Measurements from ENCODE around the gene PLCB3. TPM values are rescaled to one million over a fixed set of nuclear protein-coding genes. Genes with fewer than 3 reads are reported as not detected.
A peak's percentile ranks its signal among the peaks of the same experiment; 100 is the strongest.

PLCB3 gene
- total RNA-seq, 1 donor from 2014 or later = 8.1 TPM

DNA sequence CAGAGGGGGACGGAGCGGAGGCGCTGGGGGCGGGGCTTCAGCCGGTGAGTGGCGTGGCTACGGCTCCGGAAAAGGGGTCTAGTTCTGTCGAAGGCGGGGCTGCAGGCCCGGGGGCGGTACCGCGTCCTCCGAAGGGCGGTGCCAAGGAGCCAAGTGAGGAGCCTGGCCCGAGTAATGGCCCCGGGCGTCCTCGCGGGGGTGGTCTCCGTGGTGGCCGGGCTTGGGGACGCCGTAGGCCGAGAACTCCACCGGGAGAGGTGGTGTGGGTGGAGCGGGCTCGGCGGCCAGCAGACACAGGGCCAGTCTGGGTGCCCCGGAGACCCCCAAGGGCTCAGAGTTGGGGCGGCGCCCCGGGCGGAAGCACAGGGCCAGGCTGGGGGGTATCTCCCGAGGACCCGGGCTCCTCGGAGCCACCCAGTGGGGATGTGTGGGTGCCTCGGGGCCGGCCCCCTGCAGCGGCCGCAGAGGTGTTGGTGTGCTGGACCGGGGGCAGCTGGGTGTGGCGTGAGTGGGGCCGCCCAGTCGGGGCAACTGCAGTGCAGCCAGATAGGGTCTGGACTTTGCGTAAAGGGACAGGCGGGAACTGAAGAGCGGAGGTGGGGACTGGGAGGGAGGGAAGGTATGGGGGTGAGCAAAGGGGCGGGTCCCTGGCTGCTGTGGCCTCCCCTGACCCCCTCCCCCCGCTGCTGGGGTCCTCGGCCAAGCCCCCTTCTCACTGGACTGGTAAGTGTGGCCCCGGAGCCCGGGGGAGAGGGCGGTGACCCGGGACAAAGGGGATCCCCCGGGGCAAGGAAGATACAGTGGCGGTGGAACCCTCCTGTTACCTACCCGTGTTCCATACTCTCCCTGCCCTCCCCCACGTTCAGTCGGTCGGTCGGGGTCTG lies 9.6 kb upstream of the PLCB3 start:
- DNase-seq (peak; percentile 27), ATAC-seq (ENCODE audit: low read depth) (no peak)
- TF ChIP-seq, protein P1, sequence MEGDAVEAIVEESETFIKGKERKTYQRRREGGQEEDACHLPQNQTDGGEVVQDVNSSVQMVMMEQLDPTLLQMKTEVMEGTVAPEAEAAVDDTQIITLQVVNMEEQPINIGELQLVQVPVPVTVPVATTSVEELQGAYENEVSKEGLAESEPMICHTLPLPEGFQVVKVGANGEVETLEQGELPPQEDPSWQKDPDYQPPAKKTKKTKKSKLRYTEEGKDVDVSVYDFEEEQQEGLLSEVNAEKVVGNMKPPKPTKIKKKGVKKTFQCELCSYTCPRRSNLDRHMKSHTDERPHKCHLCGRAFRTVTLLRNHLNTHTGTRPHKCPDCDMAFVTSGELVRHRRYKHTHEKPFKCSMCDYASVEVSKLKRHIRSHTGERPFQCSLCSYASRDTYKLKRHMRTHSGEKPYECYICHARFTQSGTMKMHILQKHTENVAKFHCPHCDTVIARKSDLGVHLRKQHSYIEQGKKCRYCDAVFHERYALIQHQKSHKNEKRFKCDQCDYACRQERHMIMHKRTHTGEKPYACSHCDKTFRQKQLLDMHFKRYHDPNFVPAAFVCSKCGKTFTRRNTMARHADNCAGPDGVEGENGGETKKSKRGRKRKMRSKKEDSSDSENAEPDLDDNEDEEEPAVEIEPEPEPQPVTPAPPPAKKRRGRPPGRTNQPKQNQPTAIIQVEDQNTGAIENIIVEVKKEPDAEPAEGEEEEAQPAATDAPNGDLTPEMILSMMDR (IDR thresholded peaks at IDR 0.05) = no peak
- Mint-ChIP-seq H3K4me3 (peak overlapping the region; percentile 91), H3K4me1 (peaks cover 74% of the 10 kb centered on the region), H3K36me3 (ENCODE audit: low read depth) (peaks cover 54% of the 10 kb centered on the region), H3K27ac (peak overlapping the region; percentile 98), H3K27me3 (no peaks in the 10 kb centered on the region), H3K9me3 (no peaks in the 10 kb centered on the region)
- intact Hi-C loops (cut with micrococcal nuclease) = loop anchor here (1.0 to 10.0 kb wide), 9 partner anchors 10 to 533 kb away; partner anchors contain the start of genes CCDC88B, ESRRA, GPR137 and OTUB1
- CTCF ChIA-PET = interaction anchor here (0.7 to 6.2 kb wide), 5 partner anchors 9 to 59 kb away, joined by 3 to 37 read pairs (median 3); partner anchors contain the start of genes FERMT3 and STIP1
- POLR2A ChIA-PET = interaction anchor here (0.5 to 8.7 kb wide), 26 partner anchors 8 to 1650 kb away, joined by 3 to 127 read pairs (median 7); partner anchors contain the start of genes BAD, CCDC88B, DNAJC4 and ESRRA

DNA sequence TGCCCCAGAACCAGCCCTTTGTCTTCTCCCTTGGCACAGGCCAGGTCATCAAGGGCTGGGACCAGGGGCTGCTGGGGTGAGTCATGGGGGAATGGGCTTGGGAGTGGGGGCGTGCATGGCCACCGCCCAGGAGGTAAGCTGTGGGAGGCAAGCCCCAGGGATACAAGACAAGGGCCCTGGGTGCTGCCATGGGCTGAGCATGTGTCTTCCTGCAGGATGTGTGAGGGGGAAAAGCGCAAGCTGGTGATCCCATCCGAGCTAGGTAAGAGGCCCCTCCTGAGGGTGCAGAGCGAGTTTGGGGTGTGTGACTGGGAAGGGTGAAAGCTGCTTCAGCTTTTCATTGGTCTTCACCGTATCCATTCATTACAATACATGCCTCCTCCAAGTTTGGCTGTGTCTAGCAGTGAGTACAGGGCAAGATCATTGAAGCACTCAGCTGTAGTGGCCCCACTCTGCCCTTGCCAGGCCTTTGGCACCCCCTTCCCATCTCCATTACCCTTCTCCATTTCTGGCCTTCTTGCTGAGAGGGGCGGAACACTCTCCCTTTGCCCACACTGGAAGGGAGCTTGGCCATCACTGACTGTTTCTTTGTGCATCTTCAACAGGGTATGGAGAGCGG lies 8.0 kb upstream of the PLCB3 start:
- POLR2A ChIA-PET = interaction anchor here (0.6 to 8.7 kb wide), 11 partner anchors 9 to 74 kb away, joined by 3 to 127 read pairs (median 16); partner anchors contain the start of genes DNAJC4, FERMT3, NUDT22 and PRDX5
- CTCF ChIA-PET = interaction anchor here (0.9 to 6.2 kb wide), 4 partner anchors 37 to 112 kb away, joined by 3 to 37 read pairs (median 3); partner anchors contain the start of gene FERMT3
- intact Hi-C loops (cut with micrococcal nuclease) = loop anchor here (5.0 to 10.0 kb wide), 2 partner anchors 256 to 531 kb away; partner anchors contain the start of genes OTUB1 and SF1
- peak overlapping the region; percentile 53 for H3K27ac Mint-ChIP-seq
- H3K27me3 Mint-ChIP-seq = no peaks in the 10 kb centered on the region
- TF ChIP-seq, protein P1 (IDR thresholded peaks at IDR 0.05) = no peak
- H3K9me3 Mint-ChIP-seq = no peaks in the 10 kb centered on the region
- peaks cover 62% of the 10 kb centered on the region for H3K4me1 Mint-ChIP-seq
- peaks cover 40% of the 10 kb centered on the region for H3K36me3 Mint-ChIP-seq (ENCODE audit: low read depth)
- DNase-seq = no peak
- ATAC-seq (ENCODE audit: low read depth) = no peak
- H3K4me3 Mint-ChIP-seq = peak overlapping the region; percentile 38

DNA sequence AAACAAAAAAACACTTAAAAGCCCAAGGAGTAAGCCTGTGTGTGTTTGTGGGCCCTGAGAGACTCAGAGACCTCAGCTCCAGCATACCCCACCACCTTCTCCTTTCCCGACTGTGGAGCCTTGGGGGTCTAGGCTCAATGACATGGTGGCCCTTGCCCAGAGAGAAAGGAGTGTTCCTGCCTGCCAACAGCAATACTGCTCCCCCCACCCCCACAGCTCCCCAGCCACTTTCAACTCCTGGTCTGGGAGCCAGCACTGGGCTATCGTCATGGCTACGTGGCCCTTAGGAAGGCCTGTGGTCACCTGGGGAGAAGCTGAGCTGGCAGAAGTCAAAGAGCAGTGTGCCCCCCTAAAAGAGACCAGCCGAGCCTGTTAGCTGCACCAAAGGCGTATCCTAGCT lies 7.2 kb upstream of the PLCB3 start:
- intact Hi-C loops (cut with micrococcal nuclease) = loop anchor here (5.0 to 10.0 kb wide), 2 partner anchors 257 to 531 kb away; partner anchors contain the start of genes OTUB1 and SF1
- DNase-seq (no peak), ATAC-seq (ENCODE audit: low read depth) (no peak)
- peaks cover 54% of the 10 kb centered on the region for H3K4me1 Mint-ChIP-seq
- peaks cover 34% of the 10 kb centered on the region for H3K36me3 Mint-ChIP-seq (ENCODE audit: low read depth)
- ChIA-PET CTCF (interaction anchor here (1.0 to 6.2 kb wide), 3 partner anchors 38 to 59 kb away, joined by 3 to 37 read pairs (median 3); partner anchors contain the start of gene FERMT3), POLR2A (interaction anchor here (0.9 to 8.7 kb wide), 6 partner anchors 10 to 73 kb away, joined by 3 to 127 read pairs (median 32); partner anchors contain the start of genes DNAJC4, FERMT3, NUDT22 and PRDX5)
- no peaks in the 10 kb centered on the region for H3K9me3 Mint-ChIP-seq
- H3K27me3 Mint-ChIP-seq = no peaks in the 10 kb centered on the region
- TF ChIP-seq, protein P1 (IDR thresholded peaks at IDR 0.05) = no peak
- H3K27ac Mint-ChIP-seq = peak overlapping the region; percentile 53
- H3K4me3 Mint-ChIP-seq = no peak overlapping the region

DNA sequence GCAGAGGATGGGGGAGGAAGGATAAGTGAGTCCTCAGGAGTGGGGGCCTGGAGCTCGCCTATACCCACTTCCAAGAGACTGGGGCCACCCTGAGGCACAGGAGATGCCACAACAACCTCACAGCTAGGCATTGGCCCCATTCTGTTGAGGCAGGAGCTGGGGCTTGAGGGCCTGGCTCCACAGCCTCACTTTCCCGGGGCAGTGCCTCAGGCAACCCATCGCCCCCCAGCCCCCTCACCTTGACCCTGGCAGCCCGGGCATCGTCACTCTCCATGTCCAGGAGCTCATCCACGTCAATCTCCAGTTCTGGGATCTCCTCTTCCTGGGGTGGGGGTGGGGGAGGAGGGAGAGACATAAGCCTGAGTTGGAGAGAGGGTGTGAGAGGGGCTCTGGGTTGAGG lies 6.4 kb upstream of the PLCB3 start:
- ChIA-PET CTCF (interaction anchor here (1.0 to 6.2 kb wide), 3 partner anchors 39 to 60 kb away, joined by 3 to 37 read pairs (median 4); partner anchors contain the start of gene FERMT3), POLR2A (interaction anchor here (0.5 to 8.7 kb wide), 23 partner anchors 10 to 1812 kb away, joined by 3 to 127 read pairs (median 5); partner anchors contain the start of genes BAD, ESRRA, FERMT3 and NUDT22)
- DNase-seq = no peak
- no peaks in the 10 kb centered on the region for H3K27me3 Mint-ChIP-seq
- peaks cover 46% of the 10 kb centered on the region for H3K4me1 Mint-ChIP-seq
- ATAC-seq (ENCODE audit: low read depth) = no peak
- peaks cover 30% of the 10 kb centered on the region for H3K36me3 Mint-ChIP-seq (ENCODE audit: low read depth)
- peak overlapping the region; percentile 87 for H3K27ac Mint-ChIP-seq
- H3K9me3 Mint-ChIP-seq = no peaks in the 10 kb centered on the region
- intact Hi-C loops (cut with micrococcal nuclease) = loop anchor here (1.0 to 10.0 kb wide), 3 partner anchors 97 to 530 kb away; partner anchors contain the start of genes OTUB1 and SF1
- TF ChIP-seq, protein P1 (IDR thresholded peaks at IDR 0.05) = no peak
- peak overlapping the region; percentile 90 for H3K4me3 Mint-ChIP-seq
